Uterus (tissue), 2 donors: ENCODE data around the gene ZNF275.

Source experiments
- POLR2A ChIP-seq, 2 donors: fragments of 450-650 bp; IDR thresholded peaks; one replicate each; pipeline ENCODE4 v1.6.1; 2016; ENCODE audit warnings: antibody characterized with exemption in 2 of 2, mild to moderate bottlenecking in 1 of 2, moderate library complexity in 1 of 2
- TF ChIP-seq, protein P1 (sequence below), 4 experiments: fragments of 200-600 bp in 2 of 4; fragments of 450-650 bp in 2 of 4; sonication (generic) in 2 of 4; IDR thresholded peaks; one replicate each; pipeline ENCODE4 v1.5.1; 2016 to 2019; ENCODE audit warnings: antibody characterized with exemption in 4 of 4, mild to moderate bottlenecking in 2 of 4, moderate library complexity in 1 of 4

DNA sequence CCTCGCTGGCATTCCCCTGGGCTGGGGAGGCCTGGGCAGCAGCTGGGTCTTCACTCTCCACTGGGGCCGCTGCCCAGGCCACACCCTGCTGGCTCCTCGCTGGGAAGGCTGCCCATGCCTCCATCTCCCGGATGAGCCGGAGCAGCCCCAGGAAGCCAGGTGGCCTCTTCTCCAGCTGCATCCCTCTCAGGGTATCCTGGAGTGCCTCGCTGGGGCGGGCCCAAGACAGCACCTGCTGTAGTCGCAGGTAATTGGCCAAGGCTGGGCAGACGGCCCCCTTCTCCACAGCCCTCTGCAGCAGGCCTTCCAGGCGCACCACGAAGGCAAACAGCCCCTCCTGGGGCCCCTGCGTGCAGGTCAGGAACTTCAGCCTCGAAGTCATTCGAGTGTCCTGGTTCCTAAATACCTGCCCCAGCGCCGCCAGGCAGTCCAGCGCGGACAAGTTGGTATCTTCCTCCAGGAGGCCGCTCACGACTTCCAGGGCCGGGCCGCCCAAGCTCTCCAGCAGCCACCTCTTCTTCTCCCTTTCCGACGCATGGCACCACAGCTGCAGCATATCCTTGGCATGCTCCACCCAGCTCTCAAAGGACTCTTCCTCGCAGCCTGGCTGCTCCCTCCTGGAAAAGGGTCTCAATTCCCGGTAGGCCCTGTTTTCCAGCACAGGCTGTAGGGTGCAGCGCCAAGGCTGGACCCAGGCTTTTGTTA is 63.5 kb downstream of the ZNF275 start:
- no peak for TF ChIP-seq POLR2A (IDR thresholded peaks at IDR 0.05)
- TF ChIP-seq, protein P1, sequence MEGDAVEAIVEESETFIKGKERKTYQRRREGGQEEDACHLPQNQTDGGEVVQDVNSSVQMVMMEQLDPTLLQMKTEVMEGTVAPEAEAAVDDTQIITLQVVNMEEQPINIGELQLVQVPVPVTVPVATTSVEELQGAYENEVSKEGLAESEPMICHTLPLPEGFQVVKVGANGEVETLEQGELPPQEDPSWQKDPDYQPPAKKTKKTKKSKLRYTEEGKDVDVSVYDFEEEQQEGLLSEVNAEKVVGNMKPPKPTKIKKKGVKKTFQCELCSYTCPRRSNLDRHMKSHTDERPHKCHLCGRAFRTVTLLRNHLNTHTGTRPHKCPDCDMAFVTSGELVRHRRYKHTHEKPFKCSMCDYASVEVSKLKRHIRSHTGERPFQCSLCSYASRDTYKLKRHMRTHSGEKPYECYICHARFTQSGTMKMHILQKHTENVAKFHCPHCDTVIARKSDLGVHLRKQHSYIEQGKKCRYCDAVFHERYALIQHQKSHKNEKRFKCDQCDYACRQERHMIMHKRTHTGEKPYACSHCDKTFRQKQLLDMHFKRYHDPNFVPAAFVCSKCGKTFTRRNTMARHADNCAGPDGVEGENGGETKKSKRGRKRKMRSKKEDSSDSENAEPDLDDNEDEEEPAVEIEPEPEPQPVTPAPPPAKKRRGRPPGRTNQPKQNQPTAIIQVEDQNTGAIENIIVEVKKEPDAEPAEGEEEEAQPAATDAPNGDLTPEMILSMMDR (IDR thresholded peaks at IDR 0.05): no peak
